Measurements from ENCODE around the gene CSTF1. TPM values are rescaled to one million over a fixed set of nuclear protein-coding genes. Genes with fewer than 3 reads are reported as not detected.
A peak's percentile ranks its signal among the peaks of the same experiment; 100 is the strongest.
"Not testable (repeated sequence)": the region's sequence is repeated elsewhere in the genome, so short reads cannot be mapped to it uniquely, and the experiment has no call there.

The CSTF1 gene
- total RNA-seq, 1 donor from 2014 or later, result 23.0 TPM

DNA sequence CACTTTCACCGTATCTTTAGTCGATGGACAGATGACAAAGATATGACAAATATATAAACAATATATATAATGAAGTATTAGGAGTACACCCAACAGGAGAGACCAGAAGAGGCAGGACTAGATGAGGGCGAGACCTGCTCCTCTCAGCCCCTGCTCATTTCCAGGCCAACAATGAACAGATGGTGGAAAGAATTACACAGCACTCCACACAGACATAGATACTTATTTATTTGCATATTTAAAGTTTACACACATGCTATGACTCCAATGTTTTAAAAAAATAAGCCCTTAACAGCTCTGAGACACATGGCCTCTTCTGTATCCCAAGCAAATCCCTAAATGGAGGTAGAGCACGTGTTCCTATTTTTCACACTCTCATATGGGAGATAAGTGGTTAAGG lies 23.3 kb upstream of the CSTF1 start:
- no peak for DNase-seq

DNA sequence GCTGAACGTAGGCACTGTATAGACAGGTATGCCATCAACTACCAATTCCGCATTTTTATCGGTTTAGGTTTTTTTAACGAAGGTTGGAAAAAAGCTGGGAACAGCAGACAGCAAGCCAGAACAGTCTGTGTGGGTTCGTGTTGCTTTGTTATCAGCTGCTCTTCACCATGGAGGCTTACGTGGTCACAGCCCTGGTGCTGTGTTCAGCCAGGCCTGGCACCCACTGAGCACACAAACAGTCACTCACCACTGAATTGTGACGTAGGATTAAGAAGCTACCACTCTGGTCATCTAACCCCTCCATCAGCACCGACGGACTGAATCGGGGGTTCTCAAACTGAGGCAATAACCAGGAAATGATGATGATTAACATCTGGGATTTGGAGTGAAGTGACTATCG lies 20.5 kb upstream of the CSTF1 start:
- no peak for DNase-seq

GRCh38 chr20:56372850-56373249 lies 19.6 kb upstream of the CSTF1 start:
- DNase-seq, result no peak

DNA sequence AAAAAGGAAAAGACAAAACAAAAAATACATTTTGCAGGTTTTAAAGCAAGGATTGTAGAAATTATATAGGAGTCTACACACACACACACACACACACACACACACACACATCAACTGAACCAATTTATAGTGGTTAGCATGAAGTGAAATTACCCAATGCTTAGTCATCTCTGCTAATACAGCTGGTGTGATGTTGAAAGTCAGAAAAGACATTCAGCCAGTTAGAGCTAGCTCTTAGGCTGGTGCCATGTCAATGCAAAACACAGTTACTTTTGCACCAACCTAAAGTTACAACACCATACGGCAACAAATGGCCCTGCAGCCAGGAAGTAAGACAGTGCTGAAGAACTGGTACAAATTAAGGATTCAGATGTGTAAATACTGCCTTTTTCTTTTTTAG lies 18.5 kb upstream of the CSTF1 start:
- no peak for DNase-seq

DNA sequence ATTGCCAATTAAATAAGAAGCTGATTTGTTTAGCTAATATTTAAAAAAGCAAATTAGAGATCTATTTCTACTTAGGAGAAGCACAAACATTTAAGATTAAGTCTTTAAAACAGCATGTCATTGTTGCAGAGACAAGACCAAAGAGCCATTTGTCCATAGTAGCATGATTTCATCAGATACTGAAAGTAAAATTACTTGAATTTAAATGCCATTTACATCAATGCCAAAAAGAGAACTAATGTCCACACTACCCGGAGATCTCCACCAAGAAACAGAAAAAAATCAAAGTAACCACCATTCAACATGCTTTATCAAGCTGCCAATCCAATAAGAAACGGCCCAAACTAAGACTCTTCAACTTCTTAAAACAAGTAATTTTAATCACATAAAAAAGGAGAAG lies 16.1 kb upstream of the CSTF1 start:
- no peak for DNase-seq

- DNase-seq, result no peak
Observed at GRCh38 chr20:56378386-56378785, 14.1 kb upstream of the CSTF1 start.

DNA sequence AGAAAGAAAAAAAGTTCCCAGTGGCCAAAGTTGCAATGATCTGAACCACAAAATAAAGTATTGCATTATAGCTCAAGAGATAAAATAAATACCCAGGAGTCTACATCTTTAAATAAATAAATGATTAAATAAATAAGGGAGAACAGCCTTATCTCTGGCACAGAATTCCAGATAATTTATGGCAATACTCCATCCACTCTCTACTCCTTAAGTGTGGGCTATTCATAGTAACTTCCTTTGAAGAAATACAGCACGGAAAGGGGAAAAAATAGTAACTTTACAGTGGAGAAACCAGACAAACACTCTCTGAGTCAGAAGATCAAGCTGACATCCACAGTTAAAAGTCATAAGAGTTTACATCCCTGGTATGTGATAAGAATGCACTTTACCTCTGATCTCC lies 12.1 kb upstream of the CSTF1 start:
- DNase-seq, result no peak

- no peak for DNase-seq
Observed at GRCh38 chr20:56381501-56381900, 10.9 kb upstream of the CSTF1 start.

- no peak for DNase-seq
Observed at GRCh38 chr20:56382696-56383095, 9.7 kb upstream of the CSTF1 start.

- DNase-seq, result no peak
Observed at GRCh38 chr20:56383334-56383733, 9.1 kb upstream of the CSTF1 start.

- no peak for DNase-seq
Observed at GRCh38 chr20:56385130-56385529, 7.3 kb upstream of the CSTF1 start.

DNA sequence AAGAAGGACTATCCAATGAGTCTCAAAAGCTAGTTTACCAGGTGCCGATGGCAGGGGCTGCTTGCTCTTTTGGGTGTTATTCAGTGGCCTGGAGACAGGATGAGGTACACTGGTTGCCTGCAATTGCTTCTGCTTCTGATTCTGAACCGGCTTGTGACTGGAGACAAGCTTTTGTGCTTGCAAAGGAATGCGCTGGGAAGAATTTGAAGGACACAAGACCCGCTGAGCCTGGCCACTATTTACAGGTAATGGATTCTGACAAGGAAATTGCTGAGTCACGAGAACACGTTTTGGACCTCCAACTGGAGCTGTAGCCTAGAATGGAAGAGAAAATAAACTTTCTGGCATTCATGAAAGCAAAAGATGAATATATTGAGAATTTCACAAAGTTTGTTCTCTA lies 6.2 kb upstream of the CSTF1 start:
- no peak for DNase-seq

DNA sequence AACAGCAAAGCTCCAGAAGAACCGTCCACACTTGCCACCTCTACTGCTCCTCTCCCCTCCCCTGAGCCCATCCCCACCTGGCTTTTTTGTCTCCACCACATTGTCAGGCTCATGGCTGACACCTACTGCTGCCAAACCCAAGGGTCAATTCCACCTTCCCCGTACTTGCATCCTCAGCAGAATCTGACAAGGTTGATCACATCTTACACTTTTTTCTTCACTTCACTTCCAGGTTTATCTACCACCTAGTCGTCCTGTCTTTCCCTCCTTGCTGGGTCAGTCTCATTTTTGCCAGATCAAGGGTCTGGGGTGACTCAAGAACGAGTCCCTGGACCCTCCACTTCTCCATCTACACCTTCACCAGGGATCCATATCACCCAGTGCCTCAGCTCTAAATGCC lies 3.6 kb upstream of the CSTF1 start:
- DNase-seq, result no peak

- DNase-seq, result no peak
Observed at GRCh38 chr20:56389807-56390206, 2.6 kb upstream of the CSTF1 start.

DNA sequence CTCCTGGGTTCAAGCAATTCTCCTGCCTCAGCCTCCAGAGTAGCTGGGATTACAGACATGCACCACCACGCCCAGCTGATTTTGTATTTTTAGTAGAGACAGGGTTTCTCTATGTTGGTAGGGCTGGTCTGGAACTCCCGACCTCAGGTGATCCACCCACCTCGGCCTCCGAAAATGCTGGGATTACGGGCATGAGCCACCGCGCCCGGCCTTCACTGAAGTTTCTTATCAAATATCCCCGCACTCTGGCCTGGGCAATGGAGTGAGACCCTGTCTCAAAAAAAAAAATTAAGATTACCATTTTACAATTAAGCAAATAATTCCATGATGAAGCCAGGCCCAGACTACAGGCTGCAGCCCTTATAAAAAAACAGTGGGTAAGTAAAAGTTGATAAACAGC lies 2.0 kb upstream of the CSTF1 start:
- not testable (repeated sequence) for DNase-seq

GRCh38 chr20:56391037-56391436 lies 1.4 kb upstream of the CSTF1 start:
- DNase-seq, result no peak

DNA sequence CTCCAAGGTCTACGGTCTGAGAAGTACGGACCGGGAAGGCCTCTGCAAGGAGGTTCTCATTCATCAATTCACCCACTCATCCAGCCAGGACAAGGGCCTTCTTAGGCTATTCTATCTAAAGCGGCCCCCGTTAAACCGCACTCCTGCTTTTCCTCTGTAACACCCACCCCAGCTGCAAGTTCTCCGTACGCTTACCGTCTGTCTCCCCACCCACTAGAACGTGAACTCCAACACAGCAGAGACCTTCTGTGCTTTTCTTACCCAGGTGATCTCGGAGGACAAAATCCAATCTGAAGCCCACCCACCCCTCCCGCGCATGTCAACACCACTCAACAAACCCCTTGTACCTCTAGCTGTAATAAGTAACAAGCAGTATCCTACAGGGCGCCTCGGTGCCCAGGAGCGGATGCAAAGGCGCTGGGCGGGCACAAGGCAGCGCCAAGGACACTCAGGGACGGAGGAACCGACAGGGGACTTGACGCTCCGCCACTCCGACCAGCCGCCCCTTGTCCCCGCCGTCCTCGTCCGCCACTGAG lies 781 bp upstream of the CSTF1 start:
- DNase-seq, result no peak

- no peak for DNase-seq
Observed at GRCh38 chr20:56392881-56393482, 537 bp downstream of the CSTF1 start.

- DNase-seq, result no peak
Observed at GRCh38 chr20:56393653-56394052, 1.2 kb downstream of the CSTF1 start.

- DNase-seq, result no peak
Observed at GRCh38 chr20:56395166-56395565, 2.7 kb downstream of the CSTF1 start.

DNA sequence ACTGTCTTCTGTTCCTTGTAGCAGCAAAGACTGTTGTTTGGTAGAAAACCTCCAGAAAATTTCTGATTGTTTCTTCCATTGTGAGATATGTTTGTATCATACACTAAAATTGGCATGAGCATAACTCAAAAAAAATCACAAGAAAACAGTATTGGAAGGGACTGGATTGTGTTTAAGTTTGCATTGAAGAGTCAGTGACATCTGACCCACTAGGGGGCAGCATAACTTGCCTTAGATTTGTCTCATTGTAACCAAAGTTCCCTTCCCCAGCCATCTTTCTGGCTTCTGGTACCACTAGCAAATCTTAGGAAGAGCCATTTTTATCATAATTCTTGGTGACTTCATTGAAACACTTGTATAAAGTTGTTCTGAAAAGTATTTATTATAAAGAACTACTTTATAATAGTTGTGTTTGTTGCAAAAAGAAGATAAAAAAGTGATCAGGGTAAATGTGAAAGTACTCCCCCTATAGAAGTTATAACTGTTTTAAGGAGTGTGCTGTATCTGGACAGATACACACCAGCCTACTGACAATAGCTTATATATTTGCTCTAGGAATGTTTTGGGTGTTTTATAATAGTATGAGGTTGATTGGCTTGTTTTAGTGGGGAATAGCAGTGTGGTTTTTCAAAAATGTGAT lies 7.7 kb downstream of the CSTF1 start:
- peak; percentile 23 for DNase-seq

DNA sequence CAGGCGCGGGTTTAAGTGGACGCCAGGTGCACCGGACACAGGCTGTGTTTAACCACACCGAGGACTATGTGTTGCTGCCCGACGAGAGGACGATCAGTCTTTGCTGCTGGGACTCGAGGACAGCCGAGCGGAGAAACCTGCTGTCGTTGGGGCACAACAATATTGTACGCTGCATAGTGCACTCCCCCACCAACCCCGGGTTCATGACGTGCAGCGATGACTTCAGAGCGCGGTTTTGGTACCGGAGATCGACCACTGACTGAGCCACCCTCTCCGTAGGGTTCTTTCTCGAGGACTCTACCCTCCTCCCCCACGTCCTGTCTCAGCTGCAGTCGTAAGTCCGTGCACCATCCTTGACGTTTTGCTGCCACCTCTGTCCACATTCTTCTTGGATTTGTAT lies 11.0 kb downstream of the CSTF1 start:
- no peak for DNase-seq

DNA sequence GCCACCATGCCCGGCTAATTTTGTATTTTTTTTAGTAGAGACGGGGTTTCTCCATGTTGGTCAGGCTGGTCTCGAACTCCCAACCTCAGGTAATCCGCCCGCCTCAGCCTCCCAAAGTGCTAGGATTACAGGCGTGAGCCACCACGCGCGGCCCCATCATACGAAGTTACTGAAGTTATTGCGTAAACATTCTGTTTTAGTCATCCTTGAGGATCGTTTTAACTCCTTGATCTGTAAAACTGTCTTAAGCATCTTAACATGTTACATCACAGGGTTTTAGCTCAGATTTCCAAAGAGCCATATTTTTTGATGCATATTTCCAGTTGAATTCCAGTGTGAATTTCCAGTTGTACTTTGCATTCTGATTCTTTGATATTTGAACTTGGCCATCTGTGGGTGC lies 12.9 kb downstream of the CSTF1 start:
- DNase-seq, result not testable (repeated sequence)

DNA sequence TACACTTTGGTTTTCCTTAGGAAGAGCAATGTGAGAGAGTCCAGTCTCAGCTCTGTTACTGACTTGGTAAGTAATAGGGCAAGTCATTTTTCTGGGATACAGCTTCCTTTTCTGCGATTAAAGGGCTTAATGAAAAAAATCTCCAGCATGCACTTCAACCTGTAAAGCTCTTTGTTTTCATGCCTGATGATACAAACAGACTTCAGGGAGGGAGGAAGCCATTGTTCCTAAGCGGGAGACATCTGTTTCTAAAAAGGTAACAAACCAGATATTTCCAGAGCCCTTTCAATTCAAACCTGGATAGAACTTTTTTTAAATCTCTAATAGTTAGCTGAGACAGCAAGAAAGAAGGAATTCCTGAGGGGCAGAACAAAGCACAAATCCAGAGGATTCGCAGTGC lies 14.5 kb downstream of the CSTF1 start:
- DNase-seq, result no peak

Data from skin of body (tissue), 2 donors.